SJSA1 (cell line): ENCODE data around the gene ZNF219. TPM values are rescaled to one million over a fixed set of nuclear protein-coding genes. Genes with fewer than 3 reads are reported as not detected.

Experiments used
- DNase-seq, 2 experiments: peaks; one replicate each; pipeline ENCODE4 v3.0.0-alpha.2; 2015 to 2020; ENCODE audit warnings: low spot score in 2 of 2, low read depth in 1 of 2
- H3K27ac ChIP-seq: fragments of 250-450 bp; sonication (Bioruptor Pico); 2 replicates; pipeline ENCODE4 v1.5.1; 2020; ENCODE audit warnings: mild to moderate bottlenecking, moderate library complexity
- H3K27me3 ChIP-seq: fragments of 250-450 bp; sonication (Bioruptor Pico); replicated peaks from 2 replicates; pipeline ENCODE4 v1.5.1; 2020; ENCODE audit warnings: mild to moderate bottlenecking, moderate library complexity
- H3K36me3 ChIP-seq: fragments of 250-450 bp; sonication (Bioruptor Pico); 2 replicates; pipeline ENCODE4 v1.5.1; 2020; ENCODE audit warnings: mild to moderate bottlenecking
- H3K4me1 ChIP-seq: fragments of 250-450 bp; sonication (Bioruptor Pico); replicated peaks from 2 replicates; pipeline ENCODE4 v1.6.1; 2021; ENCODE audit warnings: mild to moderate bottlenecking
- H3K4me3 ChIP-seq: fragments of 250-450 bp; sonication (Bioruptor Pico); 2 replicates; pipeline ENCODE4 v1.5.1; 2020; ENCODE audit warnings: mild to moderate bottlenecking
- H3K9me3 ChIP-seq: fragments of 250-450 bp; sonication (Bioruptor Pico); replicated peaks from 2 replicates; pipeline ENCODE4 v1.5.1; 2020; ENCODE audit warnings: mild to moderate bottlenecking
- total RNA-seq: library from RNA; depleted of rRNA; stranded (reverse); fragments of >200 nt; shearing (Covaris generic); gene quantifications from 2 replicates; pipeline ENCODE4 v1.2.3, GENCODE V29; 2014; rRNA removed

ZNF219 gene
- 3.2 and 16.8 TPM in 2 replicates for total RNA-seq

DNA sequence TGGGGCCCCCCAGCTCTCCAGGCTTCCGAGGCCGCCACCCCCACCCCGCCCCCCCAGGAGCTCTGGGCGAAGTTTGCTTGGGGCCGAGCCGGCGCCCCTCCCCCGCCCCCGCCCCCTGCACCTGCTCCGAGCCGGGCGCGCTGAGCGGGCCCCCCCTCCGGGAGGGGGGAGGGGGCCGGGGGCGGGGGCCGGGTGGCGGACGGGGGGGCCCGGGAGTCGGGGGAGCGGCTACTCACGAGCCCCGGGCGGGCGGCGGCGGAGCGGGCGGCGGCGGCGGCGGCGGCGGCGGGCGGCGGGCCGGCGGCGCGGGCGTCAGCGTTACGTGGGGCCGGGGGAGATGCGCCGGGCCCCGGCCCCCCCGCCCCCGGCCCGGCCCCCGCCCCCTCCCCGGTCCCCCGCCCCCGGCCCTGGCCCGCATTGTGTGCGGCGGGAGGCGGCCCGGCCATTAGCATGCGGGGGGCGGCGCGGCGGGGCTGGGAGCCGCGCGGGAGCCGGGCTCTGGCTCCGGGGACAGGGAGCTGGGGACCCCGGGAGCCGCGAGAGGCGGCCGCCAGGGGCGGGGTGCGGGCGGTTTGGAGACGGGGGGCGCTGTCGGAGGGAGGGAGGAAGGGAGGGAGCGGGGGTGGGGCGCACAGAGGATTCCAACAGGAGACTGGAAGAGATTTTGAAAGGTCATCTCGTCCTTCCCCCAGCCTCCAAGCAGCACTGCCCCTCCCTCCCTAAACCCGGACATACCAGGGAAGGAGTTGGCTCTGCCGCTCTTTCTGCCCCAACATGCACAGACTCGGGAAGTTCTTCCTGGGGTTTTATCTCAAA is at the start of gene ZNF219:
TSS of gene ZNF219 (minus strand) at position 580 of the 816 bp plus-strand sequence. CDS start 5,064 bp downstream, outside the sequence.
- Histone ChIP-seq H3K4me3 (peak within 1 kb of the TSS; percentile 39), H3K27ac (no peak within 1 kb of the TSS), H3K4me1 (peaks cover 14% of the 10 kb centered on the region), H3K27me3 (peaks cover 5% of the 10 kb centered on the region; the same call in 1 of the 2 replicates), H3K9me3 (no peaks in the 10 kb centered on the region), H3K36me3 (no peaks in the 10 kb centered on the region)
- DNase-seq = peak in 1 of 2 experiments; percentile 19

DNA sequence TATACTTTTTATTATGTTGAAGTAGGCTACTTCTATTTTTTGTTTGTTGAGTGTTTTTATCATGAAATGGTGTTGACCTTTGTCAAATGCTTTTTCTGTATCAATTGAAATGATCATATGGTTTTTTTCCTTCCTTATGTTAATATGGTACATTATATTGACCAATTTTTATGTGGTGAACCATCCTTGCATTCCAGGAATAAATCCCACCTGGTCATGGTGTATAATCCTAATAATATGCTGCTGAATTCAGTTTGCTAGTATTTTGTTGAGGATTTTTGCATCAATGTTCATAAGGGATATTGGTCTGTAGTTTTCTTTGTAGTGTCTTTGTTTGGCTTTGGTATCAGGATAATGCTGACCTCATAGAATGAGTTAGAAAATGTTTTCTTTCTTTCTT is 47.0 kb upstream of the ZNF219 start:
- Histone ChIP-seq H3K9me3 (no peaks in the 10 kb centered on the region), H3K4me1 (no peaks in the 10 kb centered on the region), H3K36me3 (no peaks in the 10 kb centered on the region), H3K27me3 (no peaks in the 10 kb centered on the region; the same call in 1 of the 2 replicates), H3K27ac (no peak overlapping the region), H3K4me3 (no peak overlapping the region)
- DNase-seq = no peak

DNA sequence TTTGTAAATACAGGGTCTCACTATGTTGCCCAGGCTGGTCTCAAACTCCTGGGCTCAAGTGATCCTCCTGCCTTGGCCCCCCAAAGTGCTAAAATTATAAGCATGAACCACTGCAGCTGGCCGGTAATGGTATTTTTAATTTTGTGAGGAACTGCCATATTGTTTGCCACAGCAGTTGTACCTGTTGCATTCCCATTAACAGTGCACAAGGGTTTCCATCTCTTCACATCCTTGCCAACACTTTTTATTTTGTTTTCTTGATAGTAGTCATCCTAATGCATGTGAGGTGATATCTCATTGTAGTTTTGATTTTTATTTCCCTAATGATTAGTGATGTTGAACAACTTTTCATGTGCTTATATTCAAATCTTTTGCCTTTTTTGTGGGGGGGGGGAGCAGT is 43.9 kb upstream of the ZNF219 start:
- Histone ChIP-seq H3K9me3 (no peaks in the 10 kb centered on the region), H3K4me3 (no peak overlapping the region), H3K36me3 (no peaks in the 10 kb centered on the region), H3K27me3 (no peaks in the 10 kb centered on the region), H3K27ac (no peak overlapping the region), H3K4me1 (no peaks in the 10 kb centered on the region)
- DNase-seq = no peak

DNA sequence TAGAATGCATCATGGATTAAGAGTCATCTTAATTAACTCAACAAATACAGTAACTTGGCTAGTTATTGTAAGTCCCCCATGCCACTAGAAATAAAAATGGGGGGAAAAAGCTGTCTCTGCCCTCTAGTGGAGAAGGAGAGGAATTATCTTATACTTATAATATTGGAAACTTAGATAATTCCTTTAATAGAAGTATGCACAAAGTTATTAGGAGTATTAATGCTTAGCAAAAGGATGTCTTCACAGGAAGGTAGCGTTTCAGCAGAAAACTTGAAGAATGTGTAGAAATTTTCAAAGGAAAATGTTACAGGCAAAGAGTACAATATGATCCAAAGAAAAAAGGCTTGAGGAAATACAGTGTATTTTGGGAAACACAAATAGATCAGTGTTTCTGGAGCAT is 37.6 kb upstream of the ZNF219 start:
- H3K9me3 ChIP-seq = no peaks in the 10 kb centered on the region
- no peak for DNase-seq

DNA sequence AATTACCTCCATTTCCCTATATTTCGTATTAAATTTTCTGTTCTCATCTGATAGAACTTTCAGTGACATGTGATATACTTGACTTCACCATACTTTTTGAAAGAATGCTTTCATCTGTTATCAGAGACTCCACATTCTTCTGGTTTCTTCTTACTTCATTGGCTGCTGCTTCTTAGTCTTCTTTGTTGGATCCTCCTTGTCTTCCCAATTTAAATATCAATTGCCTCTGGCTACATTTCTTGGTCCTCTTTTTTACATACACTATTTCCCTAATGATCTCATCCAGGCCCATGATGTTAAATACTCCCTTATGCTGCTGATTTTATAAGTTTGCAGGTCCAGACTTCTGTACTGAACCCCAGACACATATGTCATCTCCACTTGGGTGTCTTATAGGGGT is 35.4 kb upstream of the ZNF219 start:
- no peaks in the 10 kb centered on the region for H3K4me1 ChIP-seq
- H3K27me3 ChIP-seq = peaks cover 5% of the 10 kb centered on the region; the same call in 1 of the 2 replicates
- H3K27ac ChIP-seq = no peak overlapping the region
- DNase-seq = no peak
- no peaks in the 10 kb centered on the region for H3K9me3 ChIP-seq
- no peaks in the 10 kb centered on the region for H3K36me3 ChIP-seq
- H3K4me3 ChIP-seq = no peak overlapping the region

More for the DNA sequence above, 37.6 kb upstream of the ZNF219 start:
- Histone ChIP-seq H3K27ac (no peak overlapping the region), H3K36me3 (no peaks in the 10 kb centered on the region), H3K4me3 (no peak overlapping the region), H3K4me1 (no peaks in the 10 kb centered on the region), H3K27me3 (no peaks in the 10 kb centered on the region)

DNA sequence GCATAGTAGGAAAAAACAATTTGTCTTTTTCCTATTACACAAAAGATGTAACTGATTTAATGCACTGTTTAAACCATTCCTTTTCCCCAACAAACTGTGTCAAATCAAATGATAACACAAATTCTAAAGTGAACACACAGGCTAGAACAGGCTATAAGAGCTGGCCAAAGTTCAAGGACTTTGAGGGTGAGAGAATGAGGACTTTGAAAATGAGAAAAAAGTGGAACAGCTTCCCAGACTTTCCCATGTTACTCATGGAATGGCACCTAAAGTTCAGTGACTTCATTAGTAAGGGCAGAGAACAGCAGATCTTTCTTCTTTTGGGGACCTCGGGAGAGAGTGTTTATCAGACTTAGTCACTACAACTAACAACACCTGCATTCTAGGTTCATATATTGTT is 25.0 kb upstream of the ZNF219 start:
- Histone ChIP-seq H3K4me3 (no peak overlapping the region), H3K4me1 (no peaks in the 10 kb centered on the region), H3K36me3 (no peaks in the 10 kb centered on the region), H3K9me3 (no peaks in the 10 kb centered on the region), H3K27ac (no peak overlapping the region), H3K27me3 (no peaks in the 10 kb centered on the region)
- no peak for DNase-seq

DNA sequence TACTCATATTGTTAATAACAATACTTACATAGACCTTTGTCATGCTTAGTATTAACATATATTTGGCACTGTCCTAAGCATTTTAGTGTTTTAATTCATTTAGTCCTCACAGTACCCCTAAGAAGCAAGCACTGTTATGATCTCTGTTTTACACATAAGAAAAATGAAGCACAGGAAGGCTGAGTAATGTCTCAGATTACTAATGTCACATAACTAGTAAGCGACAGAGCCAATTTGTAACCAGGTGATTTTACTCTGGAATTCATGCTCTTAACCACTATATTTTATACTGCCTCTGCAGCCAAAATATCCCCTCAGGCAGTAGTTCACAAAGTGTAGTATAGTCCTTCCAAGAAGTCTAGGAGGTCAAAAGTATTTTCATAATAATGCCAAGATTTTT is 22.7 kb upstream of the ZNF219 start:
- Histone ChIP-seq H3K4me1 (no peaks in the 10 kb centered on the region), H3K9me3 (no peaks in the 10 kb centered on the region), H3K36me3 (no peaks in the 10 kb centered on the region), H3K27me3 (no peaks in the 10 kb centered on the region), H3K27ac (no peak overlapping the region), H3K4me3 (no peak overlapping the region)
- no peak for DNase-seq

DNA sequence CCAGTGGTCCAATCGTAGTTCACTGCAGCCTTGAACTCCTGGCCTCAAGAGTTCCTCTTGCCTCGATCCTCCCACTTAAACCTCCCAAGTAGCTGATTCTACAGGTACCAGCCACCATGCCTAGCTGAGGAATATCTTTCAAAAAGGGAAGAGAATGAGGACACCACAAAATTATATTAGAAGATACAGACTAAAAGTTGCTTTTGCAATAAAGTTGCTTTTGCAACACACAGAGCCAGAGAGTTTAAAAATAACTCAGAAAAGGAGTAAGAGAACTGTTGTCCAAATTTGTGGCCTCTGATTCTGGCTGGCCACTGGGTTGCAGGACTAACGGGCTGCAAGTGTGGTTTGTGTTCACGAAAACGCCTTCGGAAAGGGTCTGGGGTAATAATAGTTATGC is 22.2 kb upstream of the ZNF219 start:
- Histone ChIP-seq H3K36me3 (no peaks in the 10 kb centered on the region), H3K27ac (no peak overlapping the region), H3K4me1 (no peaks in the 10 kb centered on the region), H3K9me3 (no peaks in the 10 kb centered on the region), H3K4me3 (no peak overlapping the region), H3K27me3 (no peaks in the 10 kb centered on the region)
- no peak for DNase-seq

DNA sequence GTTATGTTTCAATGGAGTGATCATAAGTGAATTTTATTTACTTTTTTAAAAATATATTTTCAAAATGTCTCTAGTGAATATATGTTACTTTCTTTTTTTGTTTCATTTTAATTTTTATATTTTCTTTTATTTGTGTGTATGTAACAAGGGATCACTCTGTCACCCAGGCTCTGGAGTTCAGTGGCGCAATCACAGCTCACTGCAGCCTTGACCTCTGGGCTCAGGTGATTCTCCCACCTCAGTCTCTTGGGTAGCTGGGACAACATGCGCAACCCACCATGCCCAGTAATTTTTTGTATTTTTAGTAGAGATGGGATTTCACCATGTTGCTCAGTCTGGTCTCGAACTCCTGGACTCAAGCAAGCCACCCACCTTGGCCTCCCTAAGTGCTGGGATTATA is 20.5 kb upstream of the ZNF219 start:
- Histone ChIP-seq H3K4me3 (no peak overlapping the region), H3K27ac (no peak overlapping the region), H3K4me1 (no peaks in the 10 kb centered on the region), H3K9me3 (no peaks in the 10 kb centered on the region), H3K36me3 (no peaks in the 10 kb centered on the region), H3K27me3 (no peaks in the 10 kb centered on the region)
- DNase-seq = no peak

DNA sequence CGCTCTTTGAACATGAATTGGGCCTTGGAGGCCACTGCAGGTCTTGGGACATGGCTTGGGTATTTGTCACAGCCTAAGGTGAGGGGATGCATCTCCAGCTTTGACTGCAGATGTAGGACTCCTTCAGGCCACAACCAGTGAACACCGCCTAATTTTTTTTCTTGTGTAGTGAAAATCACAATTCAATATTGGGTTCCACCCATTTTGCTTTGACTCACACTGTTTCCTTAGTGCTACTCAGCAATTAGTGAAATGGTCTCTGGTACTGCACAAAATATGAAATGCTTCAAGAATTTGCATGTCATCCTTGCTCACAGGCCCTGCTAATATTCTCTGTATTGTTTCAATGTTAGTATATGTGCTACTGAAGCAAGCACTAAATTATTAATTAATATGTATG is 14.9 kb upstream of the ZNF219 start:
- no peaks in the 10 kb centered on the region for H3K27me3 ChIP-seq

DNA sequence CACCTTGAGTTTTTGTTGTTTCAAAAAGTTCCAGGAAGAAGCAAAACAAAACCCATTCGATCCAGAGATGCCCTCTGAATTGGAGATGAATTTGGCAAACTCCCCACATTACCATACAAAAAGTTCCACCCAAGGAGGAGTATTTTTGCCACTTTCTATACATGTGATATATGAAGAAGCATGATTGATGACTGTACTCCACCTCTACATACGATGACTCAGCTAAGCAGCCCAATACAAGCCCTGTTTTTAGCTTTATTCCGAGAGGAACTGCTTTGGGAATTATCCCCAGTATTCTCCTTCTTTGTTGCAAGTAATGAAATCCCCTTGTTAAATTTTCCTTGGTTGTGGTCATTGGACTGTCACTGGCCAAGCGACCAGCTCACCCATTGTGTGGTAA is 13.8 kb upstream of the ZNF219 start:
- no peaks in the 10 kb centered on the region for H3K4me1 ChIP-seq
- no peaks in the 10 kb centered on the region for H3K36me3 ChIP-seq
- H3K9me3 ChIP-seq = no peaks in the 10 kb centered on the region
- no peak overlapping the region for H3K27ac ChIP-seq
- no peak overlapping the region for H3K4me3 ChIP-seq
- H3K27me3 ChIP-seq = no peaks in the 10 kb centered on the region
- no peak for DNase-seq

More for the DNA sequence above, 14.9 kb upstream of the ZNF219 start:
- H3K27ac ChIP-seq = no peak overlapping the region
- no peaks in the 10 kb centered on the region for H3K4me1 ChIP-seq
- H3K9me3 ChIP-seq = no peaks in the 10 kb centered on the region
- no peaks in the 10 kb centered on the region for H3K36me3 ChIP-seq
- H3K4me3 ChIP-seq = no peak overlapping the region
- no peak for DNase-seq

DNA sequence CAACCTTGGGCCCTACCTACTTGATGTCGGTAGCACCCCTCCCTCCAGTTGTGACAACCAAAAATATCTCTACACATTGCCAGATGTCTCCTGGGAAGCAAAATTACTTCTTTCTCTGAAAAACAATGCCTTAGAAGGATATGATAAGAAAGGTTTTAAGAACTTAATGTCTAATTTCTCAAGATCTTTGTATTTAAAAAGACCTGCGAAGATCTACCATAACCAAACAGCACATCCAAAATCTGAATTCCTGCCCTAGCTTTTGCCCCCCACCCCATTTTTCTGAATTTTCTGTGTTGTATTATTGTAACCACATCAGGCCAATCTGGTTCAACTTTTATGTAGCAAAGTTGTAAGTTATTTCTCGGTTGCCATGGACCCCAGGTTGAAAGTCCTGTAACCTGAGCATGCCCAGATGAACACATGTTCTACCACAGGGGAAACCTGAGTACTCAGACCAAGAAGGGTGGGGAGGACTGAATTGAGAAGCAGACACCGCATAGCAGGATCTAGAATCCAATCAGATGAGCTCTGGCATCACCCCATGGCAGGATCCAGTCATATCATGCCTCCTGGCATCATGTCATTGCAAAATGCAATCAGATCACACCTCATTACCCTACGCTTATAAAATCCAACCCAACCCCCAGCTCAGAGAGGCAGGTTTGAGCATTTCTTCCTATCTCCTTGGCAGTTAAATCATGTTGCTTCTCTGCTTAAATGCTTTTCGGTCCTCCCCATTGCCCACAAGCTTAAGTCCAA is 11.1 kb upstream of the ZNF219 start:
- H3K36me3 ChIP-seq = no peaks in the 10 kb centered on the region
- no peak overlapping the region for H3K27ac ChIP-seq
- H3K4me1 ChIP-seq = peaks cover 10% of the 10 kb centered on the region
- no peak for DNase-seq
- no peak overlapping the region for H3K4me3 ChIP-seq
- H3K9me3 ChIP-seq = no peaks in the 10 kb centered on the region
- H3K27me3 ChIP-seq = no peaks in the 10 kb centered on the region

DNA sequence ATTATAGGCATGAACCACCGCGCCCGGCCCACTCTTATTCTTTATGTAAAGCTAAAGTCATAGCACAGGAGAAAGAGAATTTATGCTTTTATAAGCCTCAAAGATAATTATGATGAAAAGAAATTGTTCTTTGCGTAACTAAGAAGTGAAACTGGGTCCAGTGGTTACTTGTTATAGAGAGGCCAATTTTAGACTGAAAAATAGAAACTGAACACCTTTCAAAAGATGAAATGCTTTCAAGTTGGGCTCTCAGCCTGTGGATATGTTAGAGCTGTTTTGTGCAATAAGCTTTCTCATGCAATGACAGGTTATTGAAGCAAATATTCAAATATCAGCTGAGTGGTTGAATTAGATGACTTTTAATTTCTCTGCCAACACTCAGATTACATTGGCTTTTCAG is 10.3 kb upstream of the ZNF219 start:
- no peaks in the 10 kb centered on the region for H3K27me3 ChIP-seq
- H3K27ac ChIP-seq = no peak overlapping the region
- H3K4me1 ChIP-seq = peaks cover 14% of the 10 kb centered on the region
- no peak for DNase-seq
- H3K4me3 ChIP-seq = no peak overlapping the region
- H3K36me3 ChIP-seq = no peaks in the 10 kb centered on the region
- no peaks in the 10 kb centered on the region for H3K9me3 ChIP-seq

DNA sequence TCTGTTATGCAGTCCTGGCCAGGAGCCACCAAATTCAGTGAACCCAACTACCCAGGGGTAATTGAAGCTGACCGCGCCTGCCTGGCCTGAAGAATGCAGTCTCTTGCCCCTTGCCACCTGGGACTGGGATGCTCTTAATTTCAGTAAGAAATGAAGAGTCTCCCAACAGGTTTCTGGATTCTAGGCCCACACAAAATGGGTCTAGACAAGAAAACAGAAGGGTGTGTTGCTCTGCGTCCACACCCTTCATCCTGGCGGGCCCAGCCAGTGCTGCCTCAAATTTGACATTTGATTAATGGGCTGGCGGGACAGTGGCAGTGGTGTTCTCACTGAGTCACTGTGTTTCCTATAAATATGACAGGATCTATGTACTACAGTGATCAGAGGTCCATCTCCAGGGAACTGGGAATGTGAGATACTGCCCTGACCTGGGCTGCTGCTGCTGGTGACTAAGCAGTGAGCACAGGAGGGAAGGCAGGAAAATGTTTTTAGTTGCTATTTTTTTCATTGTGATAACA is 8.9 kb upstream of the ZNF219 start:
- H3K36me3 ChIP-seq = no peaks in the 10 kb centered on the region
- no peak overlapping the region for H3K4me3 ChIP-seq
- peaks cover 23% of the 10 kb centered on the region for H3K4me1 ChIP-seq
- no peaks in the 10 kb centered on the region for H3K27me3 ChIP-seq
- H3K9me3 ChIP-seq = no peaks in the 10 kb centered on the region
- no peak overlapping the region for H3K27ac ChIP-seq
- DNase-seq = no peak
